ENCODE data around the gene YWHAE. TPM values are rescaled to one million over a fixed set of nuclear protein-coding genes. Genes with fewer than 3 reads are reported as not detected.

YWHAE gene
- total and polyA plus RNA-seq, 10 donors = 104 to 645 (median 281) TPM

- H3K36me3 ChIP-seq = no peaks in the 10 kb centered on the region
- intact Hi-C loops (cut with DNase I; ENCODE audit: low total_unique reads) = no loop called here
- no peak for TF ChIP-seq POLR2AphosphoS5 (IDR thresholded peaks at IDR 0.05)
- no peak for TF ChIP-seq POLR2A (IDR thresholded peaks at IDR 0.05)
- TF ChIP-seq, protein P1, sequence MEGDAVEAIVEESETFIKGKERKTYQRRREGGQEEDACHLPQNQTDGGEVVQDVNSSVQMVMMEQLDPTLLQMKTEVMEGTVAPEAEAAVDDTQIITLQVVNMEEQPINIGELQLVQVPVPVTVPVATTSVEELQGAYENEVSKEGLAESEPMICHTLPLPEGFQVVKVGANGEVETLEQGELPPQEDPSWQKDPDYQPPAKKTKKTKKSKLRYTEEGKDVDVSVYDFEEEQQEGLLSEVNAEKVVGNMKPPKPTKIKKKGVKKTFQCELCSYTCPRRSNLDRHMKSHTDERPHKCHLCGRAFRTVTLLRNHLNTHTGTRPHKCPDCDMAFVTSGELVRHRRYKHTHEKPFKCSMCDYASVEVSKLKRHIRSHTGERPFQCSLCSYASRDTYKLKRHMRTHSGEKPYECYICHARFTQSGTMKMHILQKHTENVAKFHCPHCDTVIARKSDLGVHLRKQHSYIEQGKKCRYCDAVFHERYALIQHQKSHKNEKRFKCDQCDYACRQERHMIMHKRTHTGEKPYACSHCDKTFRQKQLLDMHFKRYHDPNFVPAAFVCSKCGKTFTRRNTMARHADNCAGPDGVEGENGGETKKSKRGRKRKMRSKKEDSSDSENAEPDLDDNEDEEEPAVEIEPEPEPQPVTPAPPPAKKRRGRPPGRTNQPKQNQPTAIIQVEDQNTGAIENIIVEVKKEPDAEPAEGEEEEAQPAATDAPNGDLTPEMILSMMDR (IDR thresholded peaks at IDR 0.05 in 8 of 11, conservative IDR thresholded peaks at IDR 0.05 in 3 of 11) = no peak
- WGBS, 5 donors = 83 to 90% (median 89%) methylated on average over 19 of the region's 19 CpGs
- H3K4me1 ChIP-seq = no peaks in the 10 kb centered on the region
- H3K9me3 ChIP-seq = no peaks in the 10 kb centered on the region
- no peak for DNase-seq
- H3K27me3 ChIP-seq (replicated peaks in 1 of 7) = peaks cover 0 to 37% (median 0%) of the 10 kb centered on the region in 7 donors
- no peak overlapping the region for H3K27ac ChIP-seq
- no peak overlapping the region for H3K4me3 ChIP-seq
These were observed 76.7 kb downstream of the YWHAE start for GRCh38 chr17:1323336-1323735.

GRCh38 chr17:1322480-1322879 is 77.5 kb downstream of the YWHAE start:
- H3K27ac ChIP-seq = no peak overlapping the region
- intact Hi-C loops (cut with DNase I; ENCODE audit: low total_unique reads) = no loop called here
- no peaks in the 10 kb centered on the region for H3K9me3 ChIP-seq
- WGBS, 5 donors = 68 to 77% (median 74%) methylated on average over 10 of the region's 10 CpGs
- H3K4me3 ChIP-seq = no peak overlapping the region
- TF ChIP-seq, protein P1 (IDR thresholded peaks at IDR 0.05 in 8 of 11, conservative IDR thresholded peaks at IDR 0.05 in 3 of 11) = no peak
- TF ChIP-seq POLR2AphosphoS5 (IDR thresholded peaks at IDR 0.05) (no peak), POLR2A (IDR thresholded peaks at IDR 0.05) (no peak)
- no peaks in the 10 kb centered on the region for H3K36me3 ChIP-seq
- no peak for DNase-seq
- no peaks in the 10 kb centered on the region for H3K4me1 ChIP-seq
- H3K27me3 ChIP-seq (replicated peaks in 1 of 7) = peaks cover 0 to 33% (median 0%) of the 10 kb centered on the region in 7 donors

DNA sequence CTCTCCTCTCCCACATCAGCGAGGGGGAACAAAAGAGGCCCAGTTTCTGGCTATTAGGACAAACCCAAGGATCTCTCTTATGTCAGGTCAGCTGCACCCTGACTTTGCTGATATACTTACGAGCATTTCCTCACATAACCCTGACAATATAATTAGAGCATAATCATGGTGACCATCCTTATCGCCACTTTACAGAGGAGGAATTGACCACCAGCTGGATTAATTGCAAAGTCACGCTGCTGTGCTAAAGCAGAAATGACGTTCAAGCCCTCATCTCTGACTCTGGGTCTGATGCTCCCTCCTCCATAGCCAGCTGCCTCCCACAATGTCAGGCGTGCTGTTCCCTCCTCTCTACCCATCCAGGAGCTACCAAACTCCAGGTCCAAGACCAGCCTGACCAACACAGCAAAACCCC is 78.0 kb downstream of the YWHAE start:
- Histone ChIP-seq H3K9me3 (no peaks in the 10 kb centered on the region), H3K27ac (no peak overlapping the region), H3K4me1 (no peaks in the 10 kb centered on the region), H3K4me3 (no peak overlapping the region), H3K36me3 (no peaks in the 10 kb centered on the region), H3K27me3 (replicated peaks in 1 of 7) (peaks cover 0 to 33% (median 0%) of the 10 kb centered on the region in 7 donors)
- WGBS, 5 donors = 64 to 78% (median 75%) methylated on average over 6 of the region's 6 CpGs
- DNase-seq = no peak
- intact Hi-C loops (cut with DNase I; ENCODE audit: low total_unique reads) = no loop called here
- no peak for TF ChIP-seq POLR2AphosphoS5 (IDR thresholded peaks at IDR 0.05)
- TF ChIP-seq, protein P1 (IDR thresholded peaks at IDR 0.05 in 8 of 11, conservative IDR thresholded peaks at IDR 0.05 in 3 of 11) = no peak
- TF ChIP-seq POLR2A (IDR thresholded peaks at IDR 0.05) = no peak

GRCh38 chr17:1315891-1316403 is 84.1 kb downstream of the YWHAE start:
- WGBS, 5 donors = 62 to 69% (median 63%) methylated on average over 9 to 10 of the region's 10 CpGs
- peaks cover 0 to 77% (median 13%) of the 10 kb centered on the region in 7 donors for H3K27me3 ChIP-seq (replicated peaks in 1 of 7)
- H3K36me3 ChIP-seq = no peaks in the 10 kb centered on the region
- H3K4me3 ChIP-seq = no peak overlapping the region
- H3K27ac ChIP-seq = no peak overlapping the region
- no peaks in the 10 kb centered on the region for H3K4me1 ChIP-seq
- TF ChIP-seq, protein P1 (IDR thresholded peaks at IDR 0.05 in 8 of 11, conservative IDR thresholded peaks at IDR 0.05 in 3 of 11) = no peak
- TF ChIP-seq POLR2A (IDR thresholded peaks at IDR 0.05) = no peak
- TF ChIP-seq POLR2AphosphoS5 (IDR thresholded peaks at IDR 0.05) = no peak
- intact Hi-C loops (cut with DNase I; ENCODE audit: low total_unique reads) = no loop called here
- H3K9me3 ChIP-seq = no peaks in the 10 kb centered on the region
- DNase-seq = no peak

Data from spleen (tissue), 11 donors.